ENCODE results near the gene RASGRP2. TPM values are rescaled to one million over a fixed set of nuclear protein-coding genes. Genes with fewer than 3 reads are reported as not detected.

Gene RASGRP2
- total and polyA plus RNA-seq, 10 donors = 148 to 283 (median 213) TPM

DNA sequence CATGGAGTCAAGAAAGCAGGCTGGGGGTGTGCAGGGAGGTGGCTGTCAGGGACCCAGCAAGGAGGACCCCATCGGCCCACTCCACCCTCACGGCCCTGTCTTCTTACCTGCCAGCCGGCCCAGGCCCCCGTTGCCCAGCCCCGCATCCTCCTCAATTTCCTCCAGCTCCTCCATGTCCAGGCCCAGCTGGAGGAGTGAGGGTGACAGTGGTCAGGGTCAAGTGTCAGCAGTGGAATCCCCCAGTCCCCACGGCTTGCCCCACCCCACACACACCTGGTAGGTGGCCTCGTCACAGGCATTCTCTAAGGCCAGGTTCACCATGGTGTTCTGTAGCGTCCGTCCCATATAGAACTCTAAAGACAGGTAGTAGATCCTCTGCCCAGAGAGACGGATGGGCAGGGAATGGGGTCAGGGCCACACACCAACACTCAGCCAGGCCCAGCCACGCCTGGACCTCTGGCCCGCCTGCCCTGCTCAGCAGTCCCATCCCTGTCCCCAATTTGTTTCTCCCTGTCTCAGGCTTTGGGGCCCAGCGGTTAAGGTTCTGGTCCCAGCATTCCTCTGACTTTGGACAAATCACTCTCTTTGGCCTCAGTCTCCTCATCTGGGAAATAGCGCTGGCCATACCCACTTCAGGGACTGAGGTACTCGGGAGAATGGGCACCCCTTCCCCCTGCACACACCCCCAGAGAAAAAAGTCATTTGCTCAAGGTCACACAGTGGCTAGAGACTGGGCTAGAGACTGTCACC is 14.6 kb upstream of the RASGRP2 start:
- WGBS, 5 donors = 79 to 89% (median 84%) methylated on average over 12 to 15 of the region's 15 CpGs
- Histone ChIP-seq H3K27ac (peak overlapping the region in 4 of 8 donors; percentile 82 to 91 (median 82)), H3K4me3 (no peak overlapping the region), H3K4me1 (peaks cover 31 to 56% (median 46%) of the 10 kb centered on the region in 6 donors), H3K36me3 (peaks cover 0 to 49% (median 9%) of the 10 kb centered on the region in 6 donors), H3K9me3 (no peaks in the 10 kb centered on the region), H3K27me3 (replicated peaks in 1 of 7) (no peaks in the 10 kb centered on the region)
- DNase-seq = peak; percentile 59
- intact Hi-C loops (cut with DNase I; ENCODE audit: low total_unique reads) = no loop called here
- TF ChIP-seq POLR2A (IDR thresholded peaks at IDR 0.05) (no peak), POLR2AphosphoS5 (IDR thresholded peaks at IDR 0.05) (no peak)
- TF ChIP-seq, protein P1, sequence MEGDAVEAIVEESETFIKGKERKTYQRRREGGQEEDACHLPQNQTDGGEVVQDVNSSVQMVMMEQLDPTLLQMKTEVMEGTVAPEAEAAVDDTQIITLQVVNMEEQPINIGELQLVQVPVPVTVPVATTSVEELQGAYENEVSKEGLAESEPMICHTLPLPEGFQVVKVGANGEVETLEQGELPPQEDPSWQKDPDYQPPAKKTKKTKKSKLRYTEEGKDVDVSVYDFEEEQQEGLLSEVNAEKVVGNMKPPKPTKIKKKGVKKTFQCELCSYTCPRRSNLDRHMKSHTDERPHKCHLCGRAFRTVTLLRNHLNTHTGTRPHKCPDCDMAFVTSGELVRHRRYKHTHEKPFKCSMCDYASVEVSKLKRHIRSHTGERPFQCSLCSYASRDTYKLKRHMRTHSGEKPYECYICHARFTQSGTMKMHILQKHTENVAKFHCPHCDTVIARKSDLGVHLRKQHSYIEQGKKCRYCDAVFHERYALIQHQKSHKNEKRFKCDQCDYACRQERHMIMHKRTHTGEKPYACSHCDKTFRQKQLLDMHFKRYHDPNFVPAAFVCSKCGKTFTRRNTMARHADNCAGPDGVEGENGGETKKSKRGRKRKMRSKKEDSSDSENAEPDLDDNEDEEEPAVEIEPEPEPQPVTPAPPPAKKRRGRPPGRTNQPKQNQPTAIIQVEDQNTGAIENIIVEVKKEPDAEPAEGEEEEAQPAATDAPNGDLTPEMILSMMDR (IDR thresholded peaks at IDR 0.05 in 8 of 11, conservative IDR thresholded peaks at IDR 0.05 in 3 of 11) = no peak

DNA sequence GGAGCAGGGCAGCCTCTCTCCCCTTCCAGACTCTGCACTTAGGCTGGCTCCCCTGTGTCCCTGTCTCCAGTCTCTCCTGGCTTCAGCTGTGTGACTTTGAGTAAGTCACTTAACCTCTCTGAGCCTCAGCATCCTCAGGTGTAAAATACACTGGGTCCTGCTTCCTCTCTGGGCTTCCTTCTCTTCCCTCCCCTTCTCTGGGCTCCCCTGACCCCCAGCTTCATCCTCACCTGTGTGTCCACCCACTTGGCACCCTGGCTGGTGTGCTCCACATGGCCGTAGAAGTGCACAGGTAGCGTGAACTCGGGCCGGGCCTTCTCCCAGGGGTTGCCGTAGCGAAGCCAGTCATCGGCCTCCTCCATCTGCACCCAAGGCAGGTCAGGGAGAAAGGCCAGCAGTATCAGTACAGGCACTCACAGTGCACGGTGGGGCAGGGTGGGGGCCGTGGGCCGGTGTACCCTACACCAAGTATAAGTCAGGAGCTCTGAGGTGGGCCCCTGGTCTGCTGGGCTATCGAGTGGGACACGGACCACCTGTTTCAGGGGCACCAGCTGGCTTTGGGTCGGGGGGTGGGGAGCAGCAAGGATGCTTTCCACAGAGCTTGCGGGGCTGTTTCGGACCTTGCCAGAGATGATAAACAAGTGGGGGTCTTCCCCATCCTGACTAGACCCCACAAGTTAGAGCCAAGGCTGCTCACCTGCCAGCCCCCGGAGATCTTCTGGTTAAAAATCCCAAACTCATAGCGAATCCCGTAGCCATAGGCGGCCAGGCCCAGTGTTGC is 13.8 kb upstream of the RASGRP2 start:
- peak overlapping the region in 1 of 8 donors; percentile 91 for H3K27ac ChIP-seq
- H3K9me3 ChIP-seq = no peaks in the 10 kb centered on the region
- H3K4me1 ChIP-seq = peaks cover 24 to 53% (median 39%) of the 10 kb centered on the region in 6 donors
- DNase-seq = peak; percentile 67
- H3K4me3 ChIP-seq = no peak overlapping the region
- no peaks in the 10 kb centered on the region for H3K27me3 ChIP-seq (replicated peaks in 1 of 7)
- TF ChIP-seq POLR2A (IDR thresholded peaks at IDR 0.05) (no peak), POLR2AphosphoS5 (IDR thresholded peaks at IDR 0.05) (peak in 2 of 3 donors; percentile 4 to 39)
- TF ChIP-seq, protein P1 (IDR thresholded peaks at IDR 0.05 in 8 of 11, conservative IDR thresholded peaks at IDR 0.05 in 3 of 11) = no peak
- intact Hi-C loops (cut with DNase I; ENCODE audit: low total_unique reads) = no loop called here
- H3K36me3 ChIP-seq = peaks cover 0 to 49% (median 2%) of the 10 kb centered on the region in 6 donors
- 87 to 99% (median 89%) methylated on average over 7 to 19 of the region's 19 CpGs for WGBS, 5 donors

DNA sequence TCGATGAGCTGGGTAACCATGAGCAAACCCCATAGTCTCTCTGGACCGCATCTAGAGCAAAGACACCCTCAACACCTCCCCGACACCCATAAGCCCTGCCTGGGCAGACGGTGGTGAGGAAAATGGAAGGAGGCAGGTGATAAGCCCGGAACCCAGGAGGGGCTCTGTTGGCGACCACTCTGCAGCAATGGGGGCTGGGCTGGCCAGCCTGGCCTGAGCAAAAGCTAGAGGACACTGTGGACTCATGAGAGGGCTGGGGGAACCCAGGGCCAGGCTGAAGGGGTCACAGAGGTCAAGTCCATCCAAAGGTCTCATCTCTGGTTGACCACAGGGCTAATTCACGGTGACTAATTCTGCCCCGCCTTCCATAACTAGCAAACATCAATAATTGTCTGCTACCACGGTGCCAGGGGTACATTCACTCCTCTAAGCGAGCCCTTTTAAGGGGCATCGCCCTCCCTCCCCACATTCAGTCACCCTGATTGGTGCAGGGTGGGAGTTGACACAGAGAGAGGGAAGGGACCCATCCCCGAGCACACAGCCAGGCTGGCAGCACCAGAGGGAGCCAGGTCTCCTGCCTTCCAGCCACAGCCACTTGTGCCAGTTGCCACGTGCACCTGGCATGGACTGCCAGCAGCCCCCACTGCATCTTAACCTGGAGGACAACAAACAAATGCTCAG is 11.9 kb upstream of the RASGRP2 start:
- Histone ChIP-seq H3K27me3 (replicated peaks in 1 of 7) (no peaks in the 10 kb centered on the region), H3K4me1 (peaks cover 10 to 48% (median 24%) of the 10 kb centered on the region in 6 donors), H3K4me3 (no peak overlapping the region), H3K36me3 (peaks cover 0 to 49% (median 0%) of the 10 kb centered on the region in 6 donors), H3K9me3 (no peaks in the 10 kb centered on the region), H3K27ac (peak overlapping the region in 1 of 8 donors; percentile 24)
- intact Hi-C loops (cut with DNase I; ENCODE audit: low total_unique reads) = no loop called here
- TF ChIP-seq POLR2A (IDR thresholded peaks at IDR 0.05) (no peak), POLR2AphosphoS5 (IDR thresholded peaks at IDR 0.05) (no peak)
- TF ChIP-seq, protein P1 (IDR thresholded peaks at IDR 0.05 in 8 of 11, conservative IDR thresholded peaks at IDR 0.05 in 3 of 11) = no peak
- peak; percentile 71 for DNase-seq
- whole genome bisulfite sequencing, 5 donors = 87 to 94% (median 89%) methylated on average over 12 to 13 of the region's 13 CpGs

Measured in spleen (tissue), 11 donors.